GM18861 (cell line): ENCODE data around the gene KIFBP.

Experiments used
- ATAC-seq: cut with Tn5 transposase; IDR thresholded peaks from one replicate; pipeline ENCODE4 v1.9.1; 2021; ENCODE audit not compliant: unreplicated experiment

The KIFBP gene

DNA sequence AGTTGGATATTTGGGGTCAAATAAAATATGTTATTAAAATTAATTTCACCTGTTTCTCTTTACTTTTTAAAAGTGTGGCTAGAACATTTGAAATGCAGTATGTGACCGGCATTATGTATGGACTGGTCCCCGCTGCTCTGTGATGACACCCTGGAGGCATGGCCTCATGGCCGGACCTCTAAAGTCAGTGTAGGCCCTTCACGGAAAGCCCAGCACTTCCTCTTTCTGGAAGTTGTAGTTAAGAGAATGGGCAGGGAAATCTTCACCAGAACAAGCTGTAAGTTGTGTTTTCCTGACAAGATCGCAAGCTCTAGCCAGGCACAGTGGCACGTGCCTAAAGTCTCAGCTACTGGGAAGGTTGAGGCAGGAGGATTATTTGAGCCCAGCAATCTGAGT is 61.0 kb downstream of the KIFBP start:
- no peak for ATAC-seq

DNA sequence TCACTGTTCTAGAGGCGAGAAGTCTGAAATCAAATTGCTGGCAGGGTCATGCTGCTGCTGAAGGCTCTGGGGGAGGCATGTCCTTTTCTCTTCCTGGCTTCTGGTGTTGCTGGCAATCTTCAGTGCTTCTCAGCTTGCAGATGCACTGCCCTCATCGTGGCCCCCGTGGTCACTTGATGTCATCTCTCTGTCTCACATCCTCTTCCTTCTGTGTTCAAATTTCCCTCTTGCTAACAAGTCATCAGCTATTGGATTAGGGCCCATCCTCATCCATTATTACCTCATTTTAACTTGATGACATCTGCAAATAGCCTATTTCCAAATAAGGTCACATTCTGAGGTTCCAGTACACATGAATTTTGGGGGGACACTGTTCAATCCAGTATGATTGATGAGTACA is 62.7 kb downstream of the KIFBP start:
- ATAC-seq, result peak; percentile 39

DNA sequence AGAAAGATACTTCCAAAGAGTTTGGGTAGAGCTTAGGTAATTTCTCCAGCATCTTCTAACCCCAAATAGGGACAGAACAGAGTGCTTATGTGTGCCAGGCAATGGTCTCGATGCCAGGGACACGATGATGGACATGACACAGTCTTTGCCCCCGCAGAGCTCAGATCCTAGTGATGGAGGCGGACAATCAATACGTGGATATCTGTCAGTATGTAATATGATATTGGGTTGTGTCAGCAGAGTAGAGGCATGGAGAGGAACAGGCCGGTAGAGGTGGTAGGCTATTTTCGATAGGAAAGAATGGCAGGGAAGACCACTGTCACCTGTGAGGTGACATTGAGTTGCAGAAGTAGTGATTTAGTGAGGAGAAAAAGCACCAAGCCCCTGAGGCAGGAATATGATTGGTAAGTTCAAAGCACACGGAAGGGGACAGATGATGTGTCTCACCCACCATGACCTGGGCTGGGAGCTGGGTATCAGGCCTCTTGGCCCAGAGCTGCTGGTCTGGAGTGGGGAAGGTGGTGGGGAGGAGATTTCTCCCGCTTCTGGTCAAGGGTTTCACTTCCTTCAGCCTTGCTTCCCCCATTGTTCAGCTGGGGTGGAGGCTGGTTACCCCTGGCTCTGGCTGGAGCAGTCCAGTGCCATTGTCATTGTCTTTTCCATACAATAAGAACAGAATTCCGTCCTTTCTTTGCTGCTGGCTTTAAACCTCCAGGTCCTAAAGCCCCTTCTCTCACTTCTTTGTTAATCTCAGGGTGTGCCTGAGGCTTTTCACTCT is 63.3 kb downstream of the KIFBP start:
- no peak for ATAC-seq

DNA sequence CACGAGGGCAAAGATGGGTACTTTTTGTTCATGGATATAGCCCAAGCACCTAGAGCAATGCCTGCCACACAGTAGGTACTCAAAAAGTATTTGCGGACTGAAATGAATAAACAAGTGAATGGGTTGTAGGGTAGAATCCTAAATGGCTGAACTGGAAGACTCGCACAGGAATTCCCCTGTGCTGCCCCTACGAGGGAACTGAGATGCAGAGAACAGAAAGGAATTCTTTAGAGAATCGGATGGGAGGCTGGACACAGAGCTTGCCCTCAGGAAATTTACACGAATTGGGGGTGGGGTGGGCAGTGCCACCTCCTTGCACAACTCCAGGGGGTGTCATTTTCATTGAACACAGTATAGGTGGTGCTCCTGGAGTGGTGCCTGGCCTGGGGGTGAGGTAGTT is 64.1 kb downstream of the KIFBP start:
- ATAC-seq, result no peak

DNA sequence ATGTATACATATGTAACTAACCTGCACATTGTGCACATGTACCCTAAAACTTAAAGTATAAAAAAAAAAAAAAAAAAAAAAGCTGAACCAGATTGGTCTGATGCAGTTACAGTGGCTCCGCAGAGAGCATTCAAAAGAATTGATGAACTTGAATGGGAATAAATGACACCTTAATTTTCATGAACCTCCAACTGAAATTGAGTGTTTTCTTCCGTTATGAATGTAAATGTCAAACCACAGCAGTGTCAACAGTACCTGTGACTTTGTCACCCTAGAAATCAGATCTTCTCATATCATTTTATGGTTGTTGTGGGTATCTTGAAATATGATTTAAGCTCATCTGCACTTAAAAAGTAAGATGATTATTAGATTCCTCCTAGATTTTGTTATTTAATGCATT is 66.6 kb downstream of the KIFBP start:
- no peak for ATAC-seq

DNA sequence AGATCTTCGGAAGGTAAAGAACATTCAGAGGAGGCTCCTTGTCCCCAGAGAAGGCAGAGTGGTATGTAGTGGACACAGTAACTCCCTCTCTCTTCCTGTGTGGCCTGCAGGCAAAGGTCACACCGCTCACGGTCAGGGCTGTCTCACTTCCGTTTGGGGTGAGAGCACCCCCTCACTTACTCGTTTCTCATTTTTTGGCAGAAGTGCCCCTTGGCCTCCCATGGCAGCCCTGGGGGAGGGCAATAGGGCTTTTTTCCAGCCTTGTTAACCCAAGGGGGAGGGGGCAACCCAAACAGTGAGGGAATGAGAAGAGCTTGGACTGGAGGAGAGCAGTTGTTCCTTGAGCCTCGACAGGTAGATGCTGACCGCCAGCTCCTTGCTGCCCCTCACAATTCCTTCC is 67.5 kb downstream of the KIFBP start:
- no peak for ATAC-seq

DNA sequence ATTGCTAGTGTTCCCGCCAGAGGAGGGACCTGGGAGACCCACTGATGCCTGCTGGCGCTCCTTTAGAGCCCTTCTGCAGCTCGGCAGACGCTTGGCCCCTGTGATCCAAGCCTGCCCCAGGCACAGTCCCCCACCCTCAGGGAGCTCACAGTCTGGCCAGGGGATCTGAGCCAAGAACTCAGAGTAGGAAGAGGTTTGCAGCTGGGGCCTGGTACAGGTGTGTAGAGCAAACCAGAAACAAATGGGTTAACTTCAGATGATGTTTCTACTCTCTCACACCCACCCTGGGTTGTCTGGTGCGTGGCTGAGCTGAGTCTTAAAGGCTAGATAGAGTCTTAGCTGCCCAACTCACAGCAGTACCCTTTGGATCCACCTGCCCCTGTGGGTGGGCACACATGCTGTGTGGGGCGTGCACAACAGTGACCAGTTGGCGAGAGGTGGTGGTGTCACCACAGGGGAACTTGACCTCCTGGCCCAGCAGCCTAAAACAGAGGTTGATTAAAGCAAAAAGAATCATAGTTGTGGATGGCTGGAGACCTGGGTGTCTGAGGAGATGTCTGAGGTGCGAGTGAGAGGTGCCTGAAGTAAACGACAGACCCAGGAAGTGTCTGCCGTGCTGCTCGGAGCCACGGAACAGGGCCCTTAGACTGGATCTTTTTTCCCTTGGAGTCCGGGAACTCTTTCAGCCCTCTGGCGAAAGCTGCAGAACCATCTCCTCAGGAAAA is 68.1 kb downstream of the KIFBP start:
- no peak for ATAC-seq

DNA sequence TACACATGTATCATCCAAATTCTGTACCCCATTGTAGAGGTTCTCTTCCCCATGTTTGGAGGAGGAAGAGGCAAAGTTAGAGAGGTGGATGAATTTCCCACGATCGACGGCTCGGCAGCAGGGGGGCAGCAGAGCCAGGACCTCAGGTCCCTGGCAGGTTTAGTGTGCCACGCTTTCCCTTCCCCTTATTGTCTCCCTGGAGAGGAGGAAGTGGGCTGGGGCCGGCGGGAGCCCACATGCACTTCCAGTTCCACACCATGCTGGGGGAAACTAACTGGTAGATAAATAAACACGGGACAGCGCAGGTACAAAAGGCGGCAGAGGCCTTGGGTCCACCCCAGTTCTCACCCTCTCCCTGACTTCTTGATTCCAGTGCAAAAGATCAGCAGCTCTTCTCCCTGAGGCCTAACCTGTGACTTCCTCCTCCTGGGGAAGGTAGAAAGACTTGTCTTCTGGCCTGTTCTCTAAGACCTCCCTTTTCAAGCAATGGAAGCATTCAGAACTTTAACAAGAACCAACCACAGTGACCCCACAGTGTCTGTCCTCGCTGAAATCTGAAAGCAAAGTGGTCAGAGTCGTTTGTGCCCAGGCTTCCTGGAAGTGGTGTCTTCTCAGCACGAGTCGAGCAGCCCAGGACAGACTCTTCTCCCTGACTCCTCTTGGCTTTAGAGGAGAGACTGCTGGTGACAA is 68.8 kb downstream of the KIFBP start:
- no peak for ATAC-seq

DNA sequence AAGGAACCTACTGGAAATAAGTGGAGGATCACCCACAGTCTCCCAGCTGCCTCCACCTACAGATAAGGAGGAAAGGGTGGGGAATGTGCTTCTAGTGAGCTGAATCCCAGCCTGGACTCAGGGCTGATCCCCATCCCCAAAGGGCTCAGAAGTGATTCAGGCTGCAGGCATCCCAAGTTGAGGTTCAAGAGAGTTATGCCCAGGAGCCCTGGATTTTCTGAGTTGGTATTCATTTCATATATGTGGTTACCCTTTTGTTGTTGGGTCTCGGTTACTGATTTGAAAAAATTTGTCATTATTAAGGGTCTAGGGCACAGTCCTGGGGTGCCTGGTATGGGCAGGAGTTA is 69.3 kb downstream of the KIFBP start:
- ATAC-seq, result no peak

DNA sequence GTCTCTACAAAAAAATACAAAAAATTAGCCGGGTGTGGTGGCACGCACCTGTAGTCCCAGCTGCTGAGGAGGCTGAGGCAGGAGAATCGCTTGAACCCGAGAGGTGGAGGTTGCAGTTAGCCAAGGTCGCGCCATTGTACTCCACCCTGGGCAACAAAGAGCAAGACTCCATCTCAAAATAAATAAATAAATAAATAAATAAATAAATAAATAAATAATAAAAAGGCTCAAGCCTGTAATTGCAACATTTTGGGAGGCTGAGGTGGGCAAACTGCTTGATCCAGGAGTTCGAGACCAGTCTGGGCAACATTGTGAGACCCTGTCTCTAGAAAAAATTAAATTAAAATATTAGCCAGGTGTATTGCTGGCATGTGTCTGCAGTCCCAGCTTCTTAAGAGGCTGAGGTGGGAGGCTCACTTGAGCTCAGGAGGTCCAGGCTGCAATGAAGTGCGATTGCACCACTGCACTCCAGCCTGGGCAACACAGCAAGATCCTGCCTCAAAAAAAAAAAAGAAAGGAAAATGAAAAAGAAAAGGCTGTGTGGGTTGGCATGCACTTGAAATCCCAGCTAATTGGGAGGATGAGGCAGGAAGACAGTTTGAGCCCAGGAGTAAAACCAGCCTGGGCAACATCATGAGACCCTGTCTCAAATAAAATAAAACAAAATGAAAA is 71.7 kb downstream of the KIFBP start:
- ATAC-seq, result no peak

DNA sequence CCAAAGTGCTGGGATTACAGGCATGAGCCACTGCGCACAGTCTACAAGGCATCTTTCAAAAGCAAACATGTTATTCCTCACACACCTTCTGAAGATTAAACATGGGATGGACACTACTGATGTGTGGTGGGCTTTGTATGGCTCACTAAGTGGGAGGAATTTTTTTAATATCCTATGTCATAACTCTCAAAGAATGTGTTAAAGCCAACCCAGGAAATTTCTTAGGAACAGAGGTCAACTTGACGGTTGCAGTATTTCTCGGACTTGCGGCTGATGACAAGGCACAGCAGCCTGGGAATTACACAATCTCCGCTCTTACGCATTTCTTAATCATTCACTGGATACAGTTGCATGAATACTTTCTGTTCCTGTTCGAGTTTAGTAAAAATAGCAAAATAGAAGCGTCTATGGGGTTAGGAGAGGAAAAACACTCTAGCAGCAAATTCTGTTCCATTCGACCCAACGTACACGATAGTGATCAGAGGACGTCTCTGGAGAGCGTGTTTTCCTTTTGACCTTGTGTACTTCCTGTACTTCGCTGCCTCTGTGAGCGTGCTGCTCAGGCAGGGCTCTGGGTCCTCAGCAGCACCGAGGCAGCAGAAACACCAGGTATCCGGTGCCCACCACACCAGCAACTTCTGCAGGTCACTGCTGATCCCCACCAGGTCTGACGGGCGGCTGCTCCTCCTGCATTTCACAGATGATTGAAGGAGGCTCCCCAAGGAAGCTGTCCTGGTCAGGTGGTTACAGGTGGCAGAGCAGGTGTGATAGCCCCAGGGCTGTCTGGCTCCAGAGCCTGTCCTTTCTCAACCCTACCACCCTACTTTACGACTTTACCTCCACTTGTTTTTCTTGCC is 72.9 kb downstream of the KIFBP start:
- no peak for ATAC-seq

DNA sequence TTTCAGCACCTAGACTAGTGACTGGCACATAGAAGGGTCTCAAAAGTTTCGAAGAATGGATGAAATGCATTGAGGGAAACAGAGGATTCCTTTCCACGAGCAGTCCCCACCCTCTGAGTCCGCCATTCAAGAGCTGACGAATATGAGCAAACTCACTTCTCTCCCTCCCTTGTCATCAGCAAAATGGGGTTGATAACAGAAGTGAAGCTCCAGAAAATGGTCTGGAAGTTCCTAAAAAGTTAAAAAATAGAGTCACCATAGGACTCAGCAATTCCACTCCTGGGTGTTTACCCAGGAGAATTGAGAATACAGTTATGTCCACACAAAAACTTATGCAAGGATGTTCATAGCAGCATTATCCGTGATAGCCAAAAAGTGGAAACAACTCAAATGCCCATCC is 74.3 kb downstream of the KIFBP start:
- ATAC-seq, result no peak

DNA sequence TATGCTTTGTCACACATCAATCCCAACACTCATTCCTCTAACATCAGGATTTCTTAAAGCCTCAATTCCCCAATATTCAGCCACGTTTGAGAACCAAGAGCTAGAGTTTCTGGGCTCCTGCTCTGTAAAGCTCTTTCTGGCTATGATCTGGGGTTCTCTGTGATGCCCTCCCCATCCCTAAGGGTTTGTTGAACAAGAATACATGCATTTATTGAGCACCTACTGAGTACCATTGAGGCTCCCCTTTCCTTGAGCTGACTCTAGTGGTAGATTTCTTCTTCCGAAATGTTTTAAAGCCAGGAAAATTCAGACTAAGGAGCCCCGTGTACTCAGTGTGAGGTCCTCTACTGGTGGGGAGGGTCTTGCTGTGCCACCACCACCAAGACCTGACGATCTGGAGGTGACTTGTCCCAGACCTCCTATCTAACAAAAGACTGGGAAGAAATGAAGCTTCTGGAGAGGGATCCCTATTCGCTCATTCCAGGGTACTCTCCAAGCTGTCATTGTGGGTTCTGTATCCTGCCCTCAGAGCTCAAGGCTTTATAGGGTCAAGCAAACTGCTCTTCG is 76.2 kb downstream of the KIFBP start:
- no peak for ATAC-seq

DNA sequence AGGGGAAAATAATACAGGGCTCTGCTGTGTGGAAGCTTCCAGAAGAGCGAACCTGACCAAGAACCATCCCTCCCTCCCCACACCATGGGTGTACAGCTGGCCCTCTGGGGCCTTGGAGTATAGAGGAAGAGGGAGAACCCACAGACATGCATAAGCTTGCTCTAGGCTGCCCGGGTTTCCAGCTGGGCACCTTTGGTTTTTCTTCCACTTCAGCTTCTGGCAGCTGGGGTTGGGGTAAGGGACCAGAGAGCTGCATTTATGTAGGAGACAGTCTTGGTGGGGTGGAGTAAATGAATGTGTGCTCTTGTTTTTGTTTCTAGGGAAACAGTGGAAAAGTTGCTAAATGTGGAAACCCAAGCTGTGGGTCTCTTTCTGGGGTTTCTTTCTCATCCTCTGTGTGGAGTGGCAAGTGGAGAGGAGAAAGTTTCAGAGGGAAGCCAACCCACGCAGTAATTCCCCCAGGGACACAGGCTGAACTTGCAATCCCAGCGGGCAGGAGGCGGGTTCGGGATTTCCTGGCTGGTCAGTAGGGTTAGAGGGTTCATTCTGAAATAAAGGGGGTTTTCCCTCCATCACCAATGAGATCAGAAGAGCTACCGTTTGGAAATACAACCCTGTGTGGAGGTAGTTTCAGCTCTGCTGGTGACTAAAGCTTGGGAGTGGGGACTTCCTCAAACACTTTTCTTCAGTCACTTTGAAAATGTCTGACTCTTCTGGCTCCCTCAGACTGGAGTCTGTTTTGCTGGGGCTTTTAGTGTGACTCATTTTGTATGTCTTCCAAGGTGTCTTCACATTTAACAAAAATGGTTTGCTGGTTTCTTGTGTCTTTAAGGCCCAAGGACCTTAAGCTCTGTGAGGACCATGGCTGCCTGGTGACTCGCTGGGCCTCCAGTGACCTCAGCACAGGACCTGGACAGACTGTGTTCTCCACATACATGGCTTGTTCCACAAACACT is 77.1 kb downstream of the KIFBP start:
- peak; percentile 41 for ATAC-seq
